ENCODE results near the gene ICAM4.
A peak's percentile ranks its signal among the peaks of the same experiment; 100 is the strongest.

ICAM4 gene

DNA sequence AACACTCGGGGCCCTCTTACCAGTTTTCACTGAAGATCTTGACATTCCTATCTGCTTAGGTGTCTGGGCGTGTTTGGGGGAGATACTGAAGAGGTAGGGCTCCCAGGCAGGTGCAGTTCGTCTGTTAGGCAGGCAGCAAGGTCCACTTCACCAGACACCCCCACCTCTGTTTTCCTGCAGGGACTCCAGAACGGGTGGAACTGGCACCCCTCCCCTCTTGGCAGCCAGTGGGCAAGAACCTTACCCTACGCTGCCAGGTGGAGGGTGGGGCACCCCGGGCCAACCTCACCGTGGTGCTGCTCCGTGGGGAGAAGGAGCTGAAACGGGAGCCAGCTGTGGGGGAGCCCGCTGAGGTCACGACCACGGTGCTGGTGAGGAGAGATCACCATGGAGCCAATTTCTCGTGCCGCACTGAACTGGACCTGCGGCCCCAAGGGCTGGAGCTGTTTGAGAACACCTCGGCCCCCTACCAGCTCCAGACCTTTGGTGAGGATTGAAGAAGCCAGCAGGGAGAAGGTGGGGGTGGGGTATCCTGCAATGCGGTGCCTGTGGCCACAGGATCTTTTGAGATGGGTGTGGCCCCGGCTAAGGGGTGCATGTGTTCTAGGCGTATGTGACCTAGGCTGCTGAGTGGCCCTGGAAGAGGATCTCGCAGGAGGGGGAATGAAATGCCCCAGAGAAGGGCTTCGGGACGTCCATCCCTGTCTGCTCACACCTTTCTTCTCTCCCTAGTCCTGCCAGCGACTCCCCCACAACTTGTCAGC, 3.3 kb upstream of the ICAM4 start:
- Histone ChIP-seq H3K9me3 (ENCODE audit: control insufficient read depth, low read length) (no peaks in the 10 kb centered on the region), H3K36me3 (ENCODE audit: control insufficient read depth, insufficient read depth, low read length) (no peaks in the 10 kb centered on the region), H3K27ac (ENCODE audit: low read depth, low read length, severe bottlenecking) (no peak overlapping the region), H3K4me3 (ENCODE audit: extremely low read depth, insufficient read depth, low read length, poor library complexity, severe bottlenecking) (no peak overlapping the region), H3K4me1 (ENCODE audit: control insufficient read depth, insufficient read depth, low read length, poor library complexity, severe bottlenecking) (no peaks in the 10 kb centered on the region)
- WGBS, 2 experiments (ENCODE audit: insufficient coverage in 2 of 2): 78 to 87% methylated on average over 17 to 19 of the region's 23 CpGs

DNA sequence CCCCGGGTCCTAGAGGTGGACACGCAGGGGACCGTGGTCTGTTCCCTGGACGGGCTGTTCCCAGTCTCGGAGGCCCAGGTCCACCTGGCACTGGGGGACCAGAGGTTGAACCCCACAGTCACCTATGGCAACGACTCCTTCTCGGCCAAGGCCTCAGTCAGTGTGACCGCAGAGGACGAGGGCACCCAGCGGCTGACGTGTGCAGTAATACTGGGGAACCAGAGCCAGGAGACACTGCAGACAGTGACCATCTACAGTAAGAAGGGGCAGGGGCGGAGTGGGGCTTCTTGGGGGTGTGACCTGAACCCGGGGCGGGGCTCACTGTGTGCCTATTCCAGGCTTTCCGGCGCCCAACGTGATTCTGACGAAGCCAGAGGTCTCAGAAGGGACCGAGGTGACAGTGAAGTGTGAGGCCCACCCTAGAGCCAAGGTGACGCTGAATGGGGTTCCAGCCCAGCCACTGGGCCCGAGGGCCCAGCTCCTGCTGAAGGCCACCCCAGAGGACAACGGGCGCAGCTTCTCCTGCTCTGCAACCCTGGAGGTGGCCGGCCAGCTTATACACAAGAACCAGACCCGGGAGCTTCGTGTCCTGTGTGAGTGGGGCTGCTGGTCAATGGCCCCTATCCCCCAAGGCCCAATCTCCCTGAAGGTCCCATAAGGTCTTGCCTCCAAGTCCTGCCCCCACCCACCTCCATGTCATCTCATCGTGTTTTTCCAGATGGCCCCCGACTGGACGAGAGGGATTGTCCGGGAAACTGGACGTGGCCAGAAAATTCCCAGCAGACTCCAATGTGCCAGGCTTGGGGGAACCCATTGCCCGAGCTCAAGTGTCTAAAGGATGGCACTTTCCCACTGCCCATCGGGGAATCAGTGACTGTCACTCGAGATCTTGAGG, 2.4 kb upstream of the ICAM4 start:
- WGBS, 2 experiments (ENCODE audit: insufficient coverage in 2 of 2): 95% methylated on average over 30 to 32 of the region's 34 CpGs
- Histone ChIP-seq H3K4me1 (ENCODE audit: control insufficient read depth, insufficient read depth, low read length, poor library complexity, severe bottlenecking) (no peaks in the 10 kb centered on the region), H3K27ac (ENCODE audit: low read depth, low read length, severe bottlenecking) (no peak overlapping the region), H3K36me3 (ENCODE audit: control insufficient read depth, insufficient read depth, low read length) (no peaks in the 10 kb centered on the region), H3K4me3 (ENCODE audit: extremely low read depth, insufficient read depth, low read length, poor library complexity, severe bottlenecking) (no peak overlapping the region), H3K9me3 (ENCODE audit: control insufficient read depth, low read length) (no peaks in the 10 kb centered on the region)

DNA sequence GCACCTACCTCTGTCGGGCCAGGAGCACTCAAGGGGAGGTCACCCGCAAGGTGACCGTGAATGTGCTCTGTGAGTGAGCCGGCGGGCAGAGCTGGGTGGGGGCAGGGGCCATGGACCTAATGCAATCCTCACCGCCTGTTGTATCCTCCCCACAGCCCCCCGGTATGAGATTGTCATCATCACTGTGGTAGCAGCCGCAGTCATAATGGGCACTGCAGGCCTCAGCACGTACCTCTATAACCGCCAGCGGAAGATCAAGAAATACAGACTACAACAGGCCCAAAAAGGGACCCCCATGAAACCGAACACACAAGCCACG, 1.8 kb upstream of the ICAM4 start:
- 96 to 99% methylated on average over 13 of the region's 13 CpGs for WGBS, 2 experiments (ENCODE audit: insufficient coverage in 2 of 2)

DNA sequence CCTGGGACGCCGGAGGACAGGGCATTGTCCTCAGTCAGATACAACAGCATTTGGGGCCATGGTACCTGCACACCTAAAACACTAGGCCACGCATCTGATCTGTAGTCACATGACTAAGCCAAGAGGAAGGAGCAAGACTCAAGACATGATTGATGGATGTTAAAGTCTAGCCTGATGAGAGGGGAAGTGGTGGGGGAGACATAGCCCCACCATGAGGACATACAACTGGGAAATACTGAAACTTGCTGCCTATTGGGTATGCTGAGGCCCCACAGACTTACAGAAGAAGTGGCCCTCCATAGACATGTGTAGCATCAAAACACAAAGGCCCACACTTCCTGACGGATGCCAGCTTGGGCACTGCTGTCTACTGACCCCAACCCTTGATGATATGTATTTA, 1.4 kb upstream of the ICAM4 start:
- Histone ChIP-seq H3K4me3 (ENCODE audit: extremely low read depth, insufficient read depth, low read length, poor library complexity, severe bottlenecking) (no peak overlapping the region), H3K9me3 (ENCODE audit: control insufficient read depth, low read length) (no peaks in the 10 kb centered on the region), H3K27ac (ENCODE audit: low read depth, low read length, severe bottlenecking) (no peak overlapping the region), H3K36me3 (ENCODE audit: control insufficient read depth, insufficient read depth, low read length) (no peaks in the 10 kb centered on the region), H3K4me1 (ENCODE audit: control insufficient read depth, insufficient read depth, low read length, poor library complexity, severe bottlenecking) (peaks cover 2% of the 10 kb centered on the region)
- 88 to 100% methylated on average over 1 to 3 of the region's 4 CpGs for whole genome bisulfite sequencing, 2 experiments (ENCODE audit: insufficient coverage in 2 of 2)

More for the DNA sequence above, 1.8 kb upstream of the ICAM4 start:
- no peak overlapping the region for H3K27ac ChIP-seq (ENCODE audit: low read depth, low read length, severe bottlenecking)
- H3K4me3 ChIP-seq (ENCODE audit: extremely low read depth, insufficient read depth, low read length, poor library complexity, severe bottlenecking): no peak overlapping the region
- H3K4me1 ChIP-seq (ENCODE audit: control insufficient read depth, insufficient read depth, low read length, poor library complexity, severe bottlenecking): no peaks in the 10 kb centered on the region
- H3K36me3 ChIP-seq (ENCODE audit: control insufficient read depth, insufficient read depth, low read length): no peaks in the 10 kb centered on the region
- no peaks in the 10 kb centered on the region for H3K9me3 ChIP-seq (ENCODE audit: control insufficient read depth, low read length)

DNA sequence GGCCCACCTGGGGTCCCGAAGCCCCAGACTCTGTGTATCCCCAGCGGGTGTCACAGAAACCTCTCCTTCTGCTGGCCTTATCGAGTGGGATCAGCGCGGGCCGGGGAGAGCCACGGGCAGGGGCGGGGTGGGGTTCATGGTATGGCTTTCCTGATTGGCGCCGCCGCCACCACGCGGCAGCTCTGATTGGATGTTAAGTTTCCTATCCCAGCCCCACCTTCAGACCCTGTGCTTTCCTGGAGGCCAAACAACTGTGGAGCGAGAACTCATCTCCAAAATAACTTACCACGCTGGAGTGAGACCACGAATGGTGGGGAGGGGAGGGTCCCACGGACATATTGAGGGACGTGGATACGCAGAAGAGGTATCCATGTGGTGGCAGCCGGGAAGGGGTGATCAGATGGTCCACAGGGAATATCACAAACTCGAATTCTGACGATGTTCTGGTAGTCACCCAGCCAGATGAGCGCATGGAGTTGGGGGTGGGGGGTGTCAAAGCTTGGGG, 2.0 kb downstream of the ICAM4 start:
- peak overlapping the region; percentile 24 for H3K4me3 ChIP-seq (ENCODE audit: extremely low read depth, insufficient read depth, low read length, poor library complexity, severe bottlenecking)
- H3K36me3 ChIP-seq (ENCODE audit: control insufficient read depth, insufficient read depth, low read length): no peaks in the 10 kb centered on the region
- H3K9me3 ChIP-seq (ENCODE audit: control insufficient read depth, low read length): no peaks in the 10 kb centered on the region
- H3K27ac ChIP-seq (ENCODE audit: low read depth, low read length, severe bottlenecking): no peak overlapping the region
- 3 to 6% methylated on average over 13 to 16 of the region's 23 CpGs for WGBS, 2 experiments (ENCODE audit: insufficient coverage in 2 of 2)
- peaks cover 14% of the 10 kb centered on the region for H3K4me1 ChIP-seq (ENCODE audit: control insufficient read depth, insufficient read depth, low read length, poor library complexity, severe bottlenecking)

DNA sequence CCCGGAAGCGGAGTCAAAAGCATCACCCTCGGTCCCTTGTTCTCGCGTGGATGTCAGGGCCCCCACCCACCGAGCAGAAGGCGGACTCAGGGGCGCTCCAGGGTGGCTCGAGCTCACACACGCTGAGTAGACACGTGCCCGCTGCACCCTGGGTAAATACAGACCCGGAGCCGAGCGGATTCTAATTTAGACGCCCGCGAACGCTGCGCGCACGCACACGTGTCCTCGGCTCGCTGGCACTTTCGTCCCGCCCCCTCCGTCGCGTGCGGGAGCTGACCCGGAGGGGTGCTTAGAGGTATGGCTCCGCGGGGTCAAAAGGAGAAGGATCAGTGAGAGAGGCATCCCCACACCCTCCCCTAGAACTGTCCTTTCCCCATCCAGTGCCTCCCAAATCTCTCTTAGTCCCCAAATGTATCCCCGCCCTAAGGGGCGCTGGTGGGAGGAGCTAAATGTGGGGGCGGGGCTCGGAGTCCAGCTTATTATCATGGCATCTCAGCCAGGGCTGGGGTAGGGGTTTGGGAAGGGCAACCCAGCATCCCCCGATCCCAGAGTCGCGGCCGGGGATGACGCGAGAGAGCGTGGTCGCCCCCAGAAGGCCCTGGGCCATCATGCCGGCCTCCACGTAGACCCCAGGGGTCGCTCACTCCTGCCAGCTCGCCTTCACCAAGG, 2.5 kb downstream of the ICAM4 start:
- no peak overlapping the region for H3K27ac ChIP-seq (ENCODE audit: low read depth, low read length, severe bottlenecking)
- WGBS, 2 experiments (ENCODE audit: insufficient coverage in 2 of 2): 2 to 4% methylated on average over 28 to 44 of the region's 50 CpGs
- peak overlapping the region; percentile 24 for H3K4me3 ChIP-seq (ENCODE audit: extremely low read depth, insufficient read depth, low read length, poor library complexity, severe bottlenecking)
- H3K4me1 ChIP-seq (ENCODE audit: control insufficient read depth, insufficient read depth, low read length, poor library complexity, severe bottlenecking): peaks cover 14% of the 10 kb centered on the region
- H3K9me3 ChIP-seq (ENCODE audit: control insufficient read depth, low read length): no peaks in the 10 kb centered on the region
- no peaks in the 10 kb centered on the region for H3K36me3 ChIP-seq (ENCODE audit: control insufficient read depth, insufficient read depth, low read length)

DNA sequence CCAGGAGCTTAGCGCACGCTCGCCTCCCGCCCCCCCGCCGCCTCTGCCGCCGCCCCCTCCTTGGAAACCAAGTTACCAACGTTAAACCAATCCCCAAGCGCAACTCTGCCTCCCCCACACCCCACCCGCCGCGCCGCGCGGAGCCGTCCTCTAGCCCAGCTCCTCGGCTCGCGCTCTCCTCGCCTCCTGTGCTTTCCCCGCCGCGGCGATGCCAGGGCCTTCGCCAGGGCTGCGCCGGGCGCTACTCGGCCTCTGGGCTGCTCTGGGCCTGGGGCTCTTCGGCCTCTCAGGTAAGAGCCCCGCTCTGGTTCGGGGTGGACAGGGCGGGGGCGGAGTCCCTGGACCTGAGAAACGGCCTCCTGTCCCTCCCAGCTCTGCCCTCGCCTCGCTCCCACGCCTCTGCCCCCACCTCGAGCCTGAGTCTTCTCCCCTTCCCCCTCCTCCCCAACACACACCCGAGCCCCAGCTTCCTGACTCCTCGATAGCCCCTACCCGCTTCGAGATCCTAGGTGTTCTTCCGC, 3.1 kb downstream of the ICAM4 start, which contains the start of gene ICAM5:
Gene ICAM5 (plus strand): TSS at position 117 of the 521 bp plus-strand sequence. CDS start 92 bp downstream, at position 209.
- no peak within 1 kb of the TSS for H3K27ac ChIP-seq (ENCODE audit: low read depth, low read length, severe bottlenecking)
- 2 to 3% methylated on average over 24 to 39 of the region's 45 CpGs for WGBS, 2 experiments (ENCODE audit: insufficient coverage in 2 of 2)
- no peaks in the 10 kb centered on the region for H3K9me3 ChIP-seq (ENCODE audit: control insufficient read depth, low read length)
- peaks cover 14% of the 10 kb centered on the region for H3K4me1 ChIP-seq (ENCODE audit: control insufficient read depth, insufficient read depth, low read length, poor library complexity, severe bottlenecking)
- peak within 1 kb of the TSS; percentile 24 for H3K4me3 ChIP-seq (ENCODE audit: extremely low read depth, insufficient read depth, low read length, poor library complexity, severe bottlenecking)
- no peaks in the 10 kb centered on the region for H3K36me3 ChIP-seq (ENCODE audit: control insufficient read depth, insufficient read depth, low read length)

DNA sequence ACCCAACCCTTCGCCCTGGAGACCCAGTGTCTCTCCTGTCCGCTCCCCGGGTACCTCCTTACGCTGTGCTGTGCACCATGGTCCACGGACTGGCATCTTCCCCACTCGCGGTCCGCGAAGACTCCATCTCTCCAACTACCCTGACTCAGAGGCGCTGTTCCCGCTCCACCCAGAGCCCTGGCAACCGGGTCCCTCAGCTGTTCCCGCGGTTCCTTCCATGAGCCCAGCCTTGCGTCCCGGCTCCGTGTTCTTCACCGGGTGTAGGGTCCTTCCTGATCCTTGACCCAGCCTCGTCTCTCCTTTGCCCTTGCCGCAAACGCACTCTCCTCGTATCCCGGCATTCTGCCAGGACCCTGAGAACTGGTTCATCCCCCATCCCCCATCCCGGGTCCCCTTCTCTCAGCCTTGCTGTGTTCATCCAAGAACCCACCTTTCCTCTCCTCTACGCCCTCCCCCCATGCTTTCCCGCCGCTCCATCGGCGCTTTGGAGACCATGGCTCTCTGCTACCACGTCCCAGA, 3.7 kb downstream of the ICAM4 start:
- Histone ChIP-seq H3K9me3 (ENCODE audit: control insufficient read depth, low read length) (no peaks in the 10 kb centered on the region), H3K4me1 (ENCODE audit: control insufficient read depth, insufficient read depth, low read length, poor library complexity, severe bottlenecking) (peaks cover 14% of the 10 kb centered on the region), H3K36me3 (ENCODE audit: control insufficient read depth, insufficient read depth, low read length) (no peaks in the 10 kb centered on the region), H3K27ac (ENCODE audit: low read depth, low read length, severe bottlenecking) (no peak overlapping the region), H3K4me3 (ENCODE audit: extremely low read depth, insufficient read depth, low read length, poor library complexity, severe bottlenecking) (peak overlapping the region; percentile 22)
- 3% methylated on average over 23 to 30 of the region's 30 CpGs for WGBS, 2 experiments (ENCODE audit: insufficient coverage in 2 of 2)

DNA sequence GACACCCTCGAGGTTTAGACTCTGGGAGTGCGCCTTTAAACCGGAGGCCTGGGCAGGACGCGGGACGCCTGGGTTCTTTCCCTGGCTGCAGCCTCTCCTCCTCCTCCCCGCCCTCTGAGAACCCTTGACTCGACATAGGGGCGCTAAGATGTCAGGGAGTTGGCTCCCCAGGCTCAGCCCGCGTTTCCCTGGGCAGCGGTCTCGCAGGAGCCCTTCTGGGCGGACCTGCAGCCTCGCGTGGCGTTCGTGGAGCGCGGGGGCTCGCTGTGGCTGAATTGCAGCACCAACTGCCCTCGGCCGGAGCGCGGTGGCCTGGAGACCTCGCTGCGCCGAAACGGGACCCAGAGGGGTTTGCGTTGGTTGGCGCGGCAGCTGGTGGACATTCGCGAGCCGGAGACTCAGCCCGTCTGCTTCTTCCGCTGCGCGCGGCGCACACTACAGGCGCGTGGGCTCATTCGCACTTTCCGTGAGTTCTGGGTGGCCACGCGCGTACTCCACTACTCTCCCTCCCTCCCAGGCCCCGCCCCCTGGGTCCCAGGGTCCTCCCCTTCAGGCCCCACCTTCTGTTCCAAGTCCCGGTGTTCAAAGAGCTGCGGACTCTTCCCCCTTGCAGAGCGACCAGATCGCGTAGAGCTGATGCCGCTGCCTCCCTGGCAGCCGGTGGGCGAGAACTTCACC, 4.3 kb downstream of the ICAM4 start:
- no peaks in the 10 kb centered on the region for H3K9me3 ChIP-seq (ENCODE audit: control insufficient read depth, low read length)
- H3K27ac ChIP-seq (ENCODE audit: low read depth, low read length, severe bottlenecking): no peak overlapping the region
- WGBS, 2 experiments (ENCODE audit: insufficient coverage in 2 of 2): 1% methylated on average over 50 to 57 of the region's 57 CpGs
- H3K4me3 ChIP-seq (ENCODE audit: extremely low read depth, insufficient read depth, low read length, poor library complexity, severe bottlenecking): peak overlapping the region; percentile 22
- H3K36me3 ChIP-seq (ENCODE audit: control insufficient read depth, insufficient read depth, low read length): no peaks in the 10 kb centered on the region
- H3K4me1 ChIP-seq (ENCODE audit: control insufficient read depth, insufficient read depth, low read length, poor library complexity, severe bottlenecking): peaks cover 14% of the 10 kb centered on the region

Data from mesodermal cell (in vitro differentiated cells).